HG03460 (cell line): ENCODE data around the gene BRI3.

Experiments used
- ATAC-seq: cut with Tn5 transposase; IDR thresholded peaks from one replicate; pipeline ENCODE4 v1.9.1; 2021; ENCODE audit not compliant: unreplicated experiment

The BRI3 gene

DNA sequence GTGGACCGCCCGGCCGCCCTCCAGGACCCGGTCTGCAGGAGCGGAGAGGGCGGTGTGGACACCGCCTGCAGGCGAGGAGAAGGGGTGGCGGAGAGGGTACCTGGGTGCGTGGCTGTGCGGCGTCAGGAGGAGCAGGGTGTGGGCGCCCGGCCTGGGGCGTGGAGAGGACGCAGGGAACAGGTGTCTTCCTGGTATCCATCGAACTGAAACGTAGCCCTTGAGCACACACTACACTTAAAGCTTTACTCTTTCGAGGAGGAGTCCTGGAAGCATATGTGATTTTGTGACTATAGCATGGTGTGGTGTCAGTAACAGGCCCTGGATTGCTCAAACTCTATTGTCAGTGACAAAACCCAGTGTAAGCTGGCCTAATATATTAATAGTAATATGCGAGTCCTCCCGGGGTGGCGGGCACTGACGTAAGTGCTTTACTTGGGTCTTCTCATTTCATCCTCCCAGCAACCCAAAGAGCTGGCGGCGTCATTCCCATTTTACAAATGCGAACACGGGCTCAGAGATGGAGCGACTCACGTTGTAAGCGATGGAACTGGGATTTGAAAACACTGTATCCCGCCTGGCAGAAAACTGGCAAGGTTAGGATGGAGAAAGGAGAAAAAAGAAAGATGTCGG is 28.9 kb upstream of the BRI3 start:
- ATAC-seq: peak; percentile 22

DNA sequence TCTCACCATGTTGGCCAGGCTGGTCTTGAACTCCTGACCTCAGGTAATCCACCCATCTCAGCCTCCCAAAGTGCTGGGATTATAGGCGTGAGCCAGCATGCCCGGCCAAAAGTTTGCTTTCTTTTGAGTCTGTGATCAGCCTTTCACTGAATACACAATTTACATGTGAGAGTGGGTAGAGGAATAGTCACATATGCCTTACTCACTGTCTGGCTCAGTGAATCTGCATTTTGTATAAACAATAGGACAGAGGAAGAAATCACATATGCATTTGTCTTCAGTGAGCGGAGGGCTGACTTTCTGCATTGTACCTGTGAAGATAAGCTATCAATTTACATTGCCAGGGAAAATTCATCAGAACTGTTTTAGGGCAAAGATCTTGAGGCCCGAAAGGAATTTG is 27.0 kb upstream of the BRI3 start:
- no peak for ATAC-seq

DNA sequence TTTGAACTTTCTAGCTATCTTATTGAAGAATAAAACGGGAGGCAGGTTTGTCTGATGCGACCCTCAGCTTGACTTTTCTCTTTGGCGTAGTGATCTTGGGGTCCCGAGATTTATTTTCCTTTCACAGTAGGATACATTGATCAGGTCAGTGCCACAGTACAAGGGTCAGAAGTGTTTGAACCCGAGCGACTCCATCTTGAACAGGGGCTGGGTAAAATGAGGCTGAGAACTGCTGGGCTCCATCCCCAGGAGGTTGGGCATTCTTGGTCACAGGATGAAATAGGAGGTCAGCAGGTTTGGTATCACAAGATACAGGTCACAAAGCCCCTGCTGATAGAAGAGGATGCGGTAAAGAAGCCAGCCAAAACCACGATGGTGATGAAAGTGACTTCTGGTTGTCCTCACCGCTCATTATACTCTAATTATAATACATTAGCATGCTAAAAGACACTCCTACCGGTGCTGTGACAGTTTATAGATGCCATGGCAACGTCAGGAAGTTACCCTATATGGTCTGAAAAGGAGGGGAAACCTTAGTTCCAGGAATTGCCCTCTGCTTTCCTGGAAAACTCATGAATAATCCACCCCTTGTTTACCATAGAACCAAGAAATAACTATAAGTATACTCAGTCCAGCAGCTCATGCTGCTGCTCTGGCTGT is 26.4 kb upstream of the BRI3 start:
- no peak for ATAC-seq

DNA sequence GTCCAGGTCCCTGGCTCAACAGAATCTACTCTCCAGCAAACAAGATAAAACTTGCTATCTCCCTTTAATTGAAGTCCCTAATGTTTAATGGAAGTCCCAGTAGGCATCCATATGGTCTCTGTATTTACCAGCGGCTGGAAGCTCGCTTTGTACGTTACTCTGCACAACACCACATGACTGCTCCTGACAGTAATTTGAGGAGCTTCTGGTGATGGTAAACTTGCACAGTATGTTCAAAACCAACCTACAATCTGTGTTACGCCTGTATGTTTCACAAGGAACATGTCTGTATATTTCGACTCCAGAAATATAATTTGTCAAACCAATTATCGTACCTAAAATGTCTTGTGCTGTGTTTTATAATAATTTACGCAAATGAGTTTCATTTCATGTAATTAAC is 25.1 kb upstream of the BRI3 start:
- ATAC-seq: no peak

DNA sequence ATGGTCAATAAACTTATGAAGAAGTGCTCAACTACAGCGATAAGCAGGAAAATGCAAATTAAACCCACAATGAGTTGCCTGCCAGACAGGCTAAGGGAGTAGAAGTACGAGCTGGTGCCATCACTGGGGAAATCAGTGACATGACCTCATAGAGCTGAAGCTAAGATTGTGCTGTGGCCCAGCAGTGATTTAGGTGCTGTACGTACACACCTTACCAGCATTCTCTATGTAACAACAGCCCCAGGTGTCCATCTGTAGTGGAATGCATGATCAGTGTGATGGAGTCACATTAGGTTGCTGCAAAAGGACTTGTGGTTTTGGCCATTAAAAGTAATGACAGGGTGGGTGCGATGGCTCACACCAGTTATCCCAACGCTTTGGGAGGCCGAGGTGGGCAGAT is 23.8 kb upstream of the BRI3 start:
- ATAC-seq: no peak

DNA sequence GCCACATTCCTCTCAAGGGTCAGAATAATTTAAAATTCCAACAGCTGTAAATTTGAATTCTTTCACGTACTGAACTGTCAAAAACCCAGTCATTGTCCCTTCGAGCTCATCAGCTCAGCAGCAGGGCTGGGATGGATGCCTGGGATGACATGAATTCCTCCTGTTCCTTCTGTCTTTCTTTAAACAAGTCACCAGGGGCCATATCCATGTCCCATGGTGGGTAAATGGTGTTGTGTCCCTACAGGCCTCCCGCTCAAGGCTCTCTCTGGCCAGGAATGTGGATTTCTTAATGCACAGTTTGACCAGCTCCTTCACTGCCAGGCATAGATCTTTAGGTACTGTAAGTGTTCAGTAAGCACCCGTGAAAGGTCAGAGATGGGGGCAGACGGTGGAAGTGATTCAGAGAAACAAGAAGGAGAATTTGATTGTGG is 15.6 kb upstream of the BRI3 start:
- no peak for ATAC-seq

DNA sequence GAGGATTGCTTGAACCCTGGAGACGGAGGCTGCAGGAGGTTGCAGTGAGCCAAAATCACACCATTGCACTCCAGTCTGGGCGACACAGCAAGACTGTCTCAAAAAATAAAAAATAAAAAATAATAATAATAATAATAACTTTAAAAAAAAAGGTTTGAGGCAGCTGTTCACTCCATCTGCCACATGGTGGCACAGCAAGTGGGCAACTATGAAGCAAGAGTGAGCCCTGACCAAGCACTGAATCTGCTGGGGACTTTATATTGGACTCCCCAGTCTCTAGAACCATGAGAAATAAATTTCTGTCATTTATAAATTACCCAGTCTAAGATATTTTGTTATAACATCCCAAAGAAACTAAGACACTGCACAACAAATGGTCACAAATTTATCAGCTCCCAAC is 14.6 kb upstream of the BRI3 start:
- ATAC-seq: no peak

DNA sequence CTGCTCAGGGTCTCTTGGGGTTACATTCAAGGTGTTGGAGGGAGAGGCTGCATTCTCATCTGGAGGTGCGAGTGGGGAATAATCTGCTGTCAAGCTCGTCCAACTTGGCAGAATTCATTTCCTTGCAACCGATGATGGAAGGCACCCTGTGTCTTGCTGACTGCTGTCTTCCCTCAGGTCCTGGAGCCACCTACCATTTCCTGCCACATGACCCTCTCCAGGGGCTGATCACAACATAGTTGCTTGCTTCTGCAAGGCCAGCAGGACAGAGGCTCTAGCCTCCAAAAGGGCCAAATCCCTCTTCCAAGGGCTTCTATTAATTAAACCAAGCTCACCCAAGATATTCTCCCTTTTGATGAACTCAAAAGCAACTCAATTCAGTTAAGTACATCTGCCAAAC is 14.2 kb upstream of the BRI3 start:
- no peak for ATAC-seq

DNA sequence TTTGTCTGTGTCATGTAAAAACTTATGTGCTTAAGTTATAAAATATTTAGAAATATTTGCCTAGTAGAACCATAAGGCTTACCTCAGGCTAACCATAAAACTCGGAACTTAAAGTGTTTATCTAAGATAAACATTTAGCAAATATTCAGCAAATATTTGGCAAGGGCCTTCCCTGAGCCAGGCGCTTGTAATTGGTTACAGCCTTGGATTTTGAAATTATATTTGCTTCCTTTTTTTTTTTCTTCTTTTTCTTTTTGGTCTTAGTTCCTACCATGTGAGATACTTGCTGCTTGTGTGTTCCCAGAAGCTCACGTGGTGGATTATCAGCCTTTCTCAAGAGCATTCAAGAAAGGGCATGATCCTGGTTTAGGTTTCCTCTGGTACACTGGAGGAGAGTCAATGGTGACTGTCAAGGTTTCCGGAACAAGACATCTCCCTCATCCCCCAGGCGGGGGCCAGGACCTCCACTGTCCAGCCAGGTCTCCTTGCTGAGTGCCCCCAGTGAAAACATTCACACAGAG is 5.2 kb upstream of the BRI3 start:
- no peak for ATAC-seq

DNA sequence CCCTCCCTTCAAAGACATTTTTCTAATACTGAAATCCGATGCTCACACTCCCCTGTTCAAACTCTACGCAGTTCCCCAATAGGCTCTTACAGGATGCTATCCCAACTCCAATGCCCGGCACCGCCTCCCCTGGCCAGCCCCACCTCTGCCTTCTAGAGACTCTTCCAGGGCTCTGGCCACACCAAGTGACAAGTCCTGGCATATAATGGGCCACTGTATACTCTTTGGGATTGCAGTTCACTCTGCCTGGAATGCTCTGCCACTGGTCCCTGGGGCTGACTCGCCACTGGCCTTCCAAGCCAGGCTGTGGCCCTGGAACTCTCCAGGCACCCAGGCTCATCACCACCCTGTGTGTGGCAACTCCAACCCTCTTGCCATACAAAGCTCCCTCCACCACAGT is 3.1 kb upstream of the BRI3 start:
- no peak for ATAC-seq

DNA sequence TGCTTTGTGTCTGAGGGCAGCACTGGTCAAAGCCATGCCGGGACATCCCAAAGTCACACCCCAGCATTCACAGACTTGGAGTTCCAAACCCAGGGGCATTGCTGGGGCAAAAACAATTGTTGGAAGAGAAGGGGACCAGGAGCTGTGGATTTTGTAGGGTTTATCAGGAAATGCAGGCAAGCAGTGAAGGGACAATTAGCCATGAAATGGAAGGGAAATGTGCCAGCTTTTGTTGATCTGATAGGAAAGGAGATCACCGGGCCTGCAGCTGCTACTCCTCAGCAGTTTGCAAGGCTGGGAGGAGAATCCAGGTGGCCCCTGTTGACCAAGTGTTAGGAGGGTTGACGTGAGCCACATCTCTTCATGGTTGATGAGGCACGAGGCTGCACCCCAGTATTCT is 2.5 kb upstream of the BRI3 start:
- ATAC-seq: no peak

DNA sequence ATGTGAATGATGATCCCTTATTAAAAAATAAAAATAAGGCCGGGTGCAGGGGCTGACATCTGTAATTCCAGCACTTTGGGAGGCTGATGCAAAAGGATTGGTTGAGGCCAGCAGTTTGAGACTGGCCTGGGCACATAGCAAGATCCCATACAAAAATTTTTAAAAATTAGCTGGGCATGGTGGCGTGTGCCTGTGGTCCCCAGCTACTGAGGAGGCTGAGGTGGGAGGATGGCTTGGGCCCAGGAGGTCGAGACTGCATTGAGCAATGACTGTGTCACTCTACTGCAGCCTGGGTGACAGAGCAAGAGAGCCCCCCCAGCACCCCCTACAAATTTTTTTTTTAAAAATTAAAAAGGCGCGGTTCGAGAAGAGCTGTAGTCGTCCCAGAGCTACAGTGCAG is 1.2 kb upstream of the BRI3 start:
- ATAC-seq: no peak

DNA sequence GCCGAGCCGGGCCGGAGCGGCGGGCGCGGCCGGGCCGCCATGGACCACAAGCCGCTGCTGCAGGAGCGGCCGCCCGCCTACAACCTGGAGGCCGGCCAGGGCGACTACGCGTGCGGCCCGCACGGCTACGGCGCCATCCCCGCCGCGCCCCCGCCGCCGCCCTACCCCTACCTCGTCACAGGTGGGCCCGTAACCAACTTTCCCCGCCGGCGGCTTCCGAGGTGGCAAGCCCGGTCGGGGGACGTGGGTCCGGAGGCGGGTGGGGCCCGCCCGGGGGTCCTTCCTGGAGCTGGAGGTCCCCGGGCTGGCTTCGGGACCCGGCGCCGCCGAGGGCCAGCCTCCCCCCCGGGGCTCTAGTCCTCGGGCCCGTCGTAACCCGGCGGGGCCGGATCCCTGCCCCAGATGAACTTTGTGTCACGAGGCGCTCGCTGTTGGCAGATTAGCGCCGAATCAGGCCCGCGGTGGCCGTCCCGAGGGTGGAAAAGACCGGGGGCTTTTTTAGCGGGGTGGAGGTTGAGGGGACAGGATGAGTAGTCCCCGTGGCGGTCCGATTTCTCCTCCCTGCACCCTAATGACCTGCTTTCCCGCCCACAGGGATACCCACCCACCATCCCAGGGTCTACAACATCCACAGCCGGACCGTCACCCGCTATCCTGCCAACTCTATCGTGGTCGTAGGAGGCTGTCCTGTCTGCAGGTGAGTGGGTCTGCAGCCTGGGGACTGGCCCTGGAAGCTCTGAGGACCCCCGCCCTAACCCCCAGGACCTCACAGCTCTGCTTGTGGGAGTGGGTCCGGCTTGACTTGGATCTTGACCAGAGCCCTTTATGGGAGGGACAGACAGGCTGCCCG is 496 bp downstream of the BRI3 start:
- peak; percentile 21 for ATAC-seq

DNA sequence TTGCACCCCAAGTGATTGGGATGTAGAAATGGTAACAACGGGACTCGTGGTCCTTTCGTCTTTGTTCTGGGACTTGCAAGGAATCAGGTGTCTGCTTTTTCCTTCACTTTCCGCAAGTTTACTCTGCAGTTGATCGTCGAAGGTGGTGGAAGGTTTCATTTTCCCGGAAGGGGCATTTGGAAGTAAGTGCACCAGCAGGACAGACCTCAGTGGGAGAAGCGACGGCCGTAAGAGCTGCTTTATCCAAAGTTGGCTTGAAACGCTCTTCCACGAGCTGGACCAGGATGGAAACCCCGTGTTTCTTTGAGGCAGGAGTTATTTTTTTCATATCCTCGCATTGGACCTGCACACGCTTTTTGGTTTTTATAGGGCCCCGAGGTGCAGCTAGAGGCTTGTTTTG is 1.2 kb downstream of the BRI3 start:
- ATAC-seq: no peak

DNA sequence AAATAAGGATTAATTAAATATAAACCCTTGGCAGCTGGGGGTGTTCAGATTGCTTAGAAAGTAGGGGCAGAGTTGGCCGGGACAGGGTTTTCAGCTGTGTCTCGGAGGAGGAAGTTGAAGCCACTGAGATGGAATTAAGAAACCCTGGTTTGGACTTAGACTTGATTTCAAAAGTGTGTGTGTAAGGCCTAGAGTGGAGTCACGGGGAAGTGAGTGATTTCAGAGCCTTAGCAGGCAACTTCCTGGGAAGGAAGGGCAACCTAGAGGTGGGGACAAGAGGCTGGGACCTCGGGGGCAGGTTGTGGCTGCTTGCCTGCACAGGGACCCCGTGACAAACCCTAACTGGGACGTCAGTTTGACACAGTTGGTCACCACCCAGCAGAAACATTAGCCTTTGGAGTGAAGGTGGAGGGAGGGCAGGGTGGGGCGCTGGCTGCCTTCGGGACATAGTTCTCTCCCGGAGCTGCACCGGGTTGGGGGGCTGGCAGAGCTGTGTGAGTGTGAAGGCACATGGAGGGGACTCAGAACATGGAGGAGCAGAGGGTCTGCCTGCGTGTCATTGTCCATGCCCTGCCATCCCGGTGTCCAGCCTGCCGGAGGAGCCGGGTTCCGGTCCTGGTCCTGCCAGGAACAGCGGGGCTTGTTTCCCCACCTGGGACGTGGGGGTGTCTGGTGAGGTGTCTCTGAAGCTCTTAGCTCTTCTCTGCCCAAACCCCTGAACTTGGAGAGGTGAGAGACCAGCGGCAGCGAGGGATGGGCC is 1.8 kb downstream of the BRI3 start:
- ATAC-seq: no peak

DNA sequence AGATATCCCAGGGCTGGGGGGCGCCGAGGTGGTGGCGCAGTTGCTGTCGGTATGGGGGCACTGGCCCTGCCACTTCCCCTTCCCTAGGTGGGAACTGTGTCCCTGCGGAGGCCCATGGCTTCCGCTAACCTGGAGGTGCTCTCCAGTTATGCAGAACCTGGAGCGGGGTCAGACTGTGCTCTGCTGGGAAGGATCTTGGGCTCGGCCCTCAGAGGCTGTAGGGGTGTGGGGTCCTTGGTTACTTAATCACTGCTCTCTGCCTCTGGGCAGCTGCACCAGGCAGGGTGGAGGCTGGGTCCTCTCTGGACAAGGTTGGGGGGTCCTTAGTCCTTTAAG is 2.4 kb downstream of the BRI3 start:
- no peak for ATAC-seq

DNA sequence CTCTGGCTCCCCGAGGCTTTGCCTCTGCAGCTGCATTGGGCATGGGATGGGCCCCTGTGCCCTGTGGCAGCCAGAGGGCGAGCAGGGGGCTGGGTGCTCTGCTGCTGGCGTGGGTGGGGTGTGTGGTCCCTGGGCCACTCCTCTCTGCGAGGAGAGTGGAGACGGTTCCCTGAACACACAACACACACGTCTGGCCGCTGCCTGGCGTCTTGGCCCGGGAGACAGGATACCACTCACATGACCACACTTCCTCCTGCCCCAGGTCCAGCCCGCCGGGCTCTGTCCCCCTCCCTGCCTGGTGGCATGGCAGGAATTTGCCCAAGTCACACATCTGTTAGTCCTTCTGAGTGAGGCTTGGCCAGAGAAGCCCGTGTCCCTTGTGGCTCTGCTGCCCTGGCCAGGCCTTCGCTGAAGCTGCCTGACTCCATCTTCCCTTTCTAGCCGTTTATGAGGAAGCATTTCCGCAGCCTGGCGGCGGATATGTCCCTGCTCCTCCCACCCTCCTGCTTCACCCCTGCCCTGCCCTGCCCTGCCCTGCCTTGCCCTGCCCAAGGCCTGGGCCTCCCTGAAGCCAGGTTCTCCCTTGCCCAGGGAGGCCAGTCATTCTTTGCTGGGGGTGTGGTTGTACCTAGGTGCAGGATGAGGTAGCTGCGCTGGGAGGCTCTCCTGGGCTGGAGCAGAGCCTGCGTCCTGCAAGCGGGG is 3.0 kb downstream of the BRI3 start:
- ATAC-seq: no peak

DNA sequence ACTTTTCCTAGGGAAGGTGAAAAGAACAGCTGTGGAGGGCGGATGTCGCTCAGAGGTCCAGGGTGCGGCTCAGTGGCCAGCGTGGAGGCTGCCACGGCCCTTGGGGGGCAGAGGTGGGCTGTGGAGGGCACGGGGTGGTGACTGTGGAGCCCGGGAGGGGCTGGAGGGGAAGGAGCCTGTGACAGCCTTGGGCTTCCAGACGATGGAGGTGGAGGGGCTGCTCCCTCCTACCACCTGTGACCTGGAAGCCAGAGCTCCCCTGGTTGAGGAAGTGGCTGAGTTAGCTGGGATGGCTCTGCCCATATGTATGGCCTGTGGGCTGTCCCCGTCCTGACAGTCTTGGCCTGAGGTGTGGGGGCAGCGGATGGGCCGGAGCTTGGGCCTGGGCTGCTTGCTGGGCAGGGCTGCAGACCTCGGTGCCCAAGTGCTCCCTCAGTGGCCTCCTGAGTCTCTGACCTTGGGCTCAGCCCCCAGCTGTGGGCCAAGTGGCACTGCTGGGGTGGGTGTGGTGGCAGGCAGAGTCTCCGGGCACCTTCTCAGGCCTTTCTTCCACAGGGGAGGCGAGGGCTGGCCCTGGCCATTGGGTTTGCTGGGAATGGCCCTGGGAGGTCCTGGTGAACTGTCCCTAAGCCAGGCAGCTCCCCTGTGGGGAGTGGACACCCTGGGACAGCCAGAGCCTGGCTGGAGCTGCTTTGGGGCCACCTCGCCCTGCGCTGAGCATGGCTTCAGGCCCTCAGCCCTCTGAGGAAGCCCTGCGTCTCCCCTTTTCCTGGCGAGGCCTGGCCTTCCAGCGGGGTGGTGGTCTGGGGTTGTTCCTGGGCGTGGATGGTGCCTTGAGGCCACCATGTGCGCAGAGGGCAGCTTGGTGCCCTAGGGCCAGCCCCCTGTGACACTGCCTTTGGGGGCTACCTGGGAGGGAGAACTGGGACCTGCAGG is 3.9 kb downstream of the BRI3 start:
- no peak for ATAC-seq

DNA sequence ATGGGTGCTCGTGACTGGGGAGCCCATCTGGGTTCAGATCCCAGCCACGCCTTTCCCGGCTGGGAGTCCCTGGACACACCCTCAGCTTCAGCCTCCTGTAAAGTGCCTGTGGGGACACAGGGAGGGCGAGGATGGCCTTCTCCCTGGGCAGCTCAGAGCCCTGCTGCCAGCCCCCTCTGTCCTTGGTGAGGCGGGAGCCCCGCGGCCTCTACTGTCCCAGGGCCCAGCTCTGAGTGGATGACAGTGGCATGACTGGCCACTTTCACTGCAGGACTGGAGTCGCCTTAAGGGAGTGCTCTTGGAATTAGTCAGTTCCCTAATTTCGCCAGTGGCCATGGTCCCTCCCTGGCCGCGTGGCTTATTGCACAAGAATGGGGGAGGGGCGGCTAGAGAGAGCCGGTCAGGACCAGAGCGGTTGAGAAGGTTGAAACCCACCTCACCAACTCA is 4.6 kb downstream of the BRI3 start:
- no peak for ATAC-seq
